ENCODE measurements around the gene HBS1L.

- TF ChIP-seq CTCF (IDR thresholded peaks at IDR 0.05) (no peak), POLR2A (IDR thresholded peaks at IDR 0.05) (no peak)
Observed at GRCh38 chr6:134994431-134994830, 60.2 kb downstream of the HBS1L start.

All from body of pancreas (tissue), 4 donors.